GM12873 (cell line): Measurements from ENCODE around the gene RPL35.

Experiments
- CTCF ChIP-seq: IDR thresholded peaks from 2 replicates; pipeline ENCODE4 v1.5.1; 2012; ENCODE audit warnings: low read depth, mild to moderate bottlenecking, moderate library complexity, low read length, control low read depth; ENCODE audit not compliant: insufficient read depth; ENCODE audit errors: missing control alignments

RPL35 gene

GRCh38 chr9:124809211-124809610, 52.5 kb downstream of the RPL35 start:
- TF ChIP-seq CTCF: no peak

GRCh38 chr9:124808246-124808956, 53.4 kb downstream of the RPL35 start:
- no peak for TF ChIP-seq CTCF
